Adrenal gland (tissue), 5 donors: ENCODE measurements around the gene CYBA.

Source experiments
- CTCF ChIP-seq, 6 experiments: fragments of 450-650 bp in 4 of 6; fragments of 200-600 bp in 2 of 6; sonication (generic) in 1 of 6; IDR thresholded peaks; 1 replicate in 5 of 6; 2 replicates in 1 of 6; pipeline versions ENCODE4 v1.5.1 to v1.8.0; 2016 to 2021; ENCODE audit warnings: antibody characterized with exemption in 6 of 6, mild to moderate bottlenecking in 2 of 6, moderate library complexity in 1 of 6
- POLR2A ChIP-seq, 2 donors: fragments of 450-650 bp; IDR thresholded peaks; one replicate each; pipeline ENCODE4 v1.6.1; 2017; ENCODE audit warnings: antibody characterized with exemption in 2 of 2, mild to moderate bottlenecking in 2 of 2, moderate library complexity in 1 of 2
- donor health status: DM: no; HTN: no; CAD: no.

GRCh38 chr16:88595921-88596320 lies 54.9 kb downstream of the CYBA start:
- TF ChIP-seq POLR2A (IDR thresholded peaks at IDR 0.05): no peak
- TF ChIP-seq CTCF (IDR thresholded peaks at IDR 0.05): no peak
